OCI-LY1 (cell line): ENCODE data around the gene PC.

ENCODE experiments used
- EZH2 ChIP-seq: fragments of 200-600 bp; sonication (generic), shearing (Covaris generic); IDR thresholded peaks from 2 replicates; pipeline ENCODE4 v1.8.0; 2017; ENCODE audit warnings: borderline replicate concordance, mixed run types, mild to moderate bottlenecking, antibody characterized with exemption, low read length, moderate library complexity, mixed read lengths
- TF ChIP-seq, protein P1 (sequence below): fragments of 200-600 bp; sonication (generic), shearing (Covaris generic); IDR thresholded peaks from 2 replicates; pipeline ENCODE4 v1.5.1; 2017; ENCODE audit warnings: mild to moderate bottlenecking, antibody characterized with exemption, low read length, moderate library complexity, mixed read lengths

DNA sequence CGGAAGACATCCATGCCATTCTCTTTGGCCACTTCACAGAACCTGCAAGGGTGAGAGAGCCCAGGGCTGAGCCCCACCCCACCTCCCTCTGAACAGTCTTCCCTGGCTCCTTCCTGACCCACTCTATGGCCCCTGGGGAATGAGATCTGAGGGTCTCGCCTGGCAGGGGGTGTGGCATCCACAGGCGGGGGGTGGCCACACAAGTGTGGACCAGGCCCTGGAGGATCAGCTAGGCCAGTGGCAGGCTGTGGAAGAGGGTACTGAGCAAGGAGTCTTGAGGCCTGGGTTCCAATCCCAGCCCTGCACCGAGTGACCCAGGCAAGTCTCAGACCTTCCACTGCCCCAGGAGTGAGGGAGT, 107.0 kb downstream of the PC start:
- TF ChIP-seq, protein P1, sequence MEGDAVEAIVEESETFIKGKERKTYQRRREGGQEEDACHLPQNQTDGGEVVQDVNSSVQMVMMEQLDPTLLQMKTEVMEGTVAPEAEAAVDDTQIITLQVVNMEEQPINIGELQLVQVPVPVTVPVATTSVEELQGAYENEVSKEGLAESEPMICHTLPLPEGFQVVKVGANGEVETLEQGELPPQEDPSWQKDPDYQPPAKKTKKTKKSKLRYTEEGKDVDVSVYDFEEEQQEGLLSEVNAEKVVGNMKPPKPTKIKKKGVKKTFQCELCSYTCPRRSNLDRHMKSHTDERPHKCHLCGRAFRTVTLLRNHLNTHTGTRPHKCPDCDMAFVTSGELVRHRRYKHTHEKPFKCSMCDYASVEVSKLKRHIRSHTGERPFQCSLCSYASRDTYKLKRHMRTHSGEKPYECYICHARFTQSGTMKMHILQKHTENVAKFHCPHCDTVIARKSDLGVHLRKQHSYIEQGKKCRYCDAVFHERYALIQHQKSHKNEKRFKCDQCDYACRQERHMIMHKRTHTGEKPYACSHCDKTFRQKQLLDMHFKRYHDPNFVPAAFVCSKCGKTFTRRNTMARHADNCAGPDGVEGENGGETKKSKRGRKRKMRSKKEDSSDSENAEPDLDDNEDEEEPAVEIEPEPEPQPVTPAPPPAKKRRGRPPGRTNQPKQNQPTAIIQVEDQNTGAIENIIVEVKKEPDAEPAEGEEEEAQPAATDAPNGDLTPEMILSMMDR: no peak
- TF ChIP-seq EZH2: no peak
